Subcutaneous adipose tissue (tissue), 4 donors: ENCODE measurements around the gene TUBB6. TPM values are rescaled to one million over a fixed set of nuclear protein-coding genes. Genes with fewer than 3 reads are reported as not detected.

Experiments
- total RNA-seq, 4 donors: library from RNA; depleted of rRNA; stranded (reverse); fragments of >200 nt; gene quantifications; one replicate each; pipeline ENCODE4 v1.1.0, GENCODE V29; 2016
- TF ChIP-seq, protein P1 (sequence below): fragments of 450-650 bp; IDR thresholded peaks from one replicate; pipeline ENCODE4 v1.5.1; 2016; ENCODE audit warnings: low read depth, mild to moderate bottlenecking, control low read depth, antibody characterized with exemption, moderate library complexity

TUBB6 gene
- total RNA-seq, 4 donors from 2014 or later: 240 to 485 (median 350) TPM

DNA sequence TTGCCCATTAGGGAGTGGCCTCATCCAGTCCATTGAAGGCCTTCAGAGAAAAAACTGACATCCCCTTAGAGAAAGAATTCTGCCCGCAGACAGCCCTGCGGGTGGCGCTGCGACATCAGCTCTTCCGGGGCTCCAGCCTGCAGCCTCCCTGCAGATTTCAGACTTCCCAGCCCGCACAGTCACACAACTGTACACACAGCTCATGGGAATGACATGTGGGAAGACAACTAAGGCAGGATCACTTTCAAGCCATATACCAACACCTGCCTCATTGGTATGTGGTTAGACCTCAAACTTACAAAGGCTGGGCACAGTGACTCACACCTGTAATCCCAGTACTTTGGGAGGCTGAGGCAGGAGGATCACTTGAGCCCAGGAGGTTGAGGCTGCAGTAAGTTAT, 24.8 kb upstream of the TUBB6 start:
- TF ChIP-seq, protein P1, sequence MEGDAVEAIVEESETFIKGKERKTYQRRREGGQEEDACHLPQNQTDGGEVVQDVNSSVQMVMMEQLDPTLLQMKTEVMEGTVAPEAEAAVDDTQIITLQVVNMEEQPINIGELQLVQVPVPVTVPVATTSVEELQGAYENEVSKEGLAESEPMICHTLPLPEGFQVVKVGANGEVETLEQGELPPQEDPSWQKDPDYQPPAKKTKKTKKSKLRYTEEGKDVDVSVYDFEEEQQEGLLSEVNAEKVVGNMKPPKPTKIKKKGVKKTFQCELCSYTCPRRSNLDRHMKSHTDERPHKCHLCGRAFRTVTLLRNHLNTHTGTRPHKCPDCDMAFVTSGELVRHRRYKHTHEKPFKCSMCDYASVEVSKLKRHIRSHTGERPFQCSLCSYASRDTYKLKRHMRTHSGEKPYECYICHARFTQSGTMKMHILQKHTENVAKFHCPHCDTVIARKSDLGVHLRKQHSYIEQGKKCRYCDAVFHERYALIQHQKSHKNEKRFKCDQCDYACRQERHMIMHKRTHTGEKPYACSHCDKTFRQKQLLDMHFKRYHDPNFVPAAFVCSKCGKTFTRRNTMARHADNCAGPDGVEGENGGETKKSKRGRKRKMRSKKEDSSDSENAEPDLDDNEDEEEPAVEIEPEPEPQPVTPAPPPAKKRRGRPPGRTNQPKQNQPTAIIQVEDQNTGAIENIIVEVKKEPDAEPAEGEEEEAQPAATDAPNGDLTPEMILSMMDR: no peak

DNA sequence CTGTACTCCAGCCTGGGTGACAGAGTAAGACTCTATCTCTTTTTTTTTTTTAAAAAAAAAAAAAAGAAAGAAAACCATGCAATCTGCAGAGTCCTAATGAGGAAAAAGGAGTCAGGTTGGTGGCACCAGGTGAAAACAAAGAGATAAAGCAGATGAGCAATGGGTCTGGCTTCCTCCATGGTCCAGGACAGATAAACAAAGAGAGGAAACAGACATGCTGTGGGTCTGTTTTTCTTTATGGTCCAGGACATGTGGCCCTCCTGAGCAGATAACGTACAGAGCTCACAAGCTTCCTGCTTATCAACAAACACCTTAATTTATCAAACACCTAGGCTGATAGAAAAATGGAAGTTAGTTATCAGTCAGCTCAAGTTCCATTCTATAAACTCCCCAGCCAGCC, 24.4 kb upstream of the TUBB6 start:
- TF ChIP-seq, protein P1: no peak

DNA sequence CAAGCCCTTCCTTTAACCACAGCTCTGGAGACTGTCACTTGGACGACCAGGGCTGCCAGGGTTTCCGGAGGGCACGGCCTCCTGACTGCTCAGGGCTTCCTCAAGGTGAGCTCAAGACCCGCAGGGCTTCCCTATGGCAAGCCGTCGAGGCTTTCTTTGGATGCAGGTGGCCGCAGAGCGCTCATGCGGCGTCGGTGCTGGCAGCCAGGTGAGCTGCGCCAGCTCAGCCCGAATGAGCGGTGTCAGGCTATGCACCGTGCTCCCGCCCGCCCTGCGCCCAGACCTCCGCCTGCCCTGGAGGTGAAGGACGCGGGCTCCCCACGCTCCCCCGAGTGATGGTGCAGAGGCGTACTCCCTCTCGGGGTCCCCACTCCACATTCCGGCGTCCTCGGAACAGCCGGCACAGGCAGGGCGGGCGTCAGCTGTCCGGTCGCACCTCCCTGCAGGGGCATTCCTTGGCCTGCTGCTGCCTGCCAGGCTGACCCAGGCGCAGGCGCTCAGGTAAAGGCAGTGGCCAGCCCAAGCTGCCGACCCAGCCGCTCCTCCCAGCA, 20.8 kb upstream of the TUBB6 start:
- TF ChIP-seq, protein P1: no peak

DNA sequence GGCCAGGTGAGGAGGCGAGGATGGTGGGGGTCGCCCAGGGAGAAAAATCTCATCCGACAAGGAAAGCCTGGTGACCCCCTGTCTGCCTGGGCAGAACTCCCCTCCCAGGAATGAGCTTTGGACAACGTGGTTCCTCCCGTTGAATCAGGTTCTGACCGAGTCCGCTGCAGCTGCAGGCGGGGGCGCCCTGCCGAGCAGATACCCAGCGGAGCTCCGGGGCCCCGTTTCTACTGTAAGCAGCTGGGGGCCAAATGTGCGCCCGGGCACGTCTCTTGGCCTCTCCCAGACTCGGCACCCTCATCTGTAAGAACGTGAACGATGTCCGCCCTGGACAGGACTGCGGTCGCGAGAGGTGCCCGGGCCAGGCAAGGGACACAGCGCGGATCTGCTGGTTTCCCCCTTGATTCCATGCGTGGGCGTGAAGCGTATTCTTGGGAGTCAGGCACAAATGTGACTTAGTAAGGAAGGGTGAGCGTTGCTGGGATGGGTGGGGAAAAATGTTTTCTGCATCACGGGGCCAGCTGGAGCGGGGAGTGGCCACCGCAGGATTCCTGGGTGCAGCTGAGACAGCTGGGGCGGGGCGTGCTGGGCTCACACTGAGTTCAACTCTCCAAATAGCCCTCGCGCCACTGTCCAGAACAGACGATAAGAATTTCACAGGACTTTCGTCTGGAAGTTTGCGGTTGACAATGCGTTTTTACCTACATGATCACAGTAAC, 20.2 kb upstream of the TUBB6 start:
- TF ChIP-seq, protein P1: no peak

DNA sequence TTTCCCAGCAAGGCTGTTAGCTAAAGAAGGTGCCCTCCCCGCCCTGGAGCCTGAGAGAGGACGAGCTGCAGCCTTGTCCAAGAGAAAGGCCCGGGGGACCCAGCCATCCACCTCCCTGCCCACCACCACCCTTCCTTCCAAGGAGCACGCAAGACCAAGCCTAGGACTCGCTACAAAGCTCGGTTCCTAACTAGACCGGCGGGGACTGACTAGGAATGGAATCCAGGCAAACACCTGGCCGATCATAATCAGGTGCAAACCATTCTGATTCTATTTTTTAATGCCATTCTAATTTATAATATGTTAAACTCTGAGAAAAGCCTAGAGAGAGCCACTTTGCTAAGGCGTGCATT, 19.7 kb upstream of the TUBB6 start:
- TF ChIP-seq, protein P1: no peak

DNA sequence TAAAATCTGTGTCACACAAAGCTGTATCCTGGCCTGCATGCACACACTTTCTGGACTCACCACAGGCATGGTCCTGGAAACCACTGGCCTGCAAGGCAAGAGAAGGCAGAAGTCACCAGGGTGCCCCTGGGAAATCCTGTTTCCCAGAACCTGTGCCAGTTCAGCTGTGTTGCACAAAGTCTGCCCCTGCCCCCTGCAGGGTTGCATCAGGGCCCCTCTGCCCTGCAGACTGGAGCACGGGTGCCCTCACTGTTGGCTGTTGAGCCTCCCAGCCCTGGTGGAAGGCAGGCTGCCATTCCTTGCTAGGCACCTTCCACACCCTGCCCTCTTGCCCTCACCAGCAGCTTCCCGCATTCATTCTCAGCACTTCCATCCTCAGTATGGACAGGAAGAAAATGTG, 18.0 kb upstream of the TUBB6 start:
- TF ChIP-seq, protein P1: no peak

DNA sequence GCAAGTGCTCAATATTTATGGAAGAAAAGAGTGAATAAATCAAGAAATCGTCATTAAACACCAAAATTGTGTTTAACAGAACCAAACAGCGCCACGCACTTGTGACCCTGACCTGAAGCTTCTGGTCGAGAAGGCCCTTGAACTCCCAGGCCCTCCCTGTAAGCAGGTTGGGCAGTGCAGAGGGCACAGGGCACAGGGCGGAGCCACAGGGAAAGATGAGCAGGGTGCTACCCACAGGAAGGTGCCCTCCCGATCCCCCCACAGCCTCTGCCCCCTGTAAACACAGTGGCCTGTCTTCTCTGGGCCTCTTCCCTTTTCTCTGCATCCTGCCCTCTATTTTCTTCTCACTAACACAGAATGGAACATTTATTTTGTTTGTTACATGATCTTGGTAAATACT, 16.9 kb upstream of the TUBB6 start:
- TF ChIP-seq, protein P1: no peak
